Activated T-cell treated with anti-CD3 and anti-CD28 coated beads, Interleukin-2, amount 50 U/mL, for 72 hours (primary cell): ENCODE data around the gene GRIA4. TPM values are rescaled to one million over a fixed set of nuclear protein-coding genes. Genes with fewer than 3 reads are reported as not detected.

Source experiments
- ATAC-seq, 2 donors: fragments of 150-1000 bp; cut with Tn5 transposase; replicated peaks in 1 of 2; 2 replicates each; pipeline ENCODE4 v1.10.0; 2021; ENCODE audit warnings: moderate library complexity in 2 of 2, mild to moderate bottlenecking in 1 of 2
- DNase-seq, 2 donors: peaks; one replicate each; pipeline ENCODE4 v3.0.0; 2021 to 2022; ENCODE audit warnings: mixed read lengths in 1 of 2
- H3K27ac Mint-ChIP-seq: one replicate; pipeline ENCODE4 v1.8.0; 2022; ENCODE audit warnings: mild to moderate bottlenecking, moderate library complexity, mixed read lengths
- H3K27me3 Mint-ChIP-seq: one replicate; pipeline ENCODE4 v1.8.0; 2022; ENCODE audit warnings: low read depth, mixed read lengths
- H3K36me3 Mint-ChIP-seq, 2 donors: one replicate each; pipeline ENCODE4 v1.8.0; 2022; ENCODE audit warnings: mixed read lengths in 2 of 2, mild to moderate bottlenecking in 1 of 2; ENCODE audit not compliant: insufficient read depth in 2 of 2
- H3K4me1 Mint-ChIP-seq: one replicate; pipeline ENCODE4 v1.8.0; 2022; ENCODE audit warnings: low read depth, mixed read lengths
- H3K4me3 Mint-ChIP-seq, 2 donors: one replicate each; pipeline ENCODE4 v1.8.0; 2022; ENCODE audit warnings: mild to moderate bottlenecking in 2 of 2, mixed read lengths in 2 of 2, moderate library complexity in 2 of 2
- H3K9me3 Mint-ChIP-seq, 2 donors: one replicate each; pipeline ENCODE4 v1.8.0; 2022; ENCODE audit warnings: mixed read lengths in 2 of 2
- total RNA-seq, 2 donors: library from RNA; stranded (reverse); gene quantifications; one replicate each; pipeline ENCODE4 v1.2.3, GENCODE V29; 2022

Gene GRIA4
- total RNA-seq, 2 donors from 2014 or later = not detected

DNA sequence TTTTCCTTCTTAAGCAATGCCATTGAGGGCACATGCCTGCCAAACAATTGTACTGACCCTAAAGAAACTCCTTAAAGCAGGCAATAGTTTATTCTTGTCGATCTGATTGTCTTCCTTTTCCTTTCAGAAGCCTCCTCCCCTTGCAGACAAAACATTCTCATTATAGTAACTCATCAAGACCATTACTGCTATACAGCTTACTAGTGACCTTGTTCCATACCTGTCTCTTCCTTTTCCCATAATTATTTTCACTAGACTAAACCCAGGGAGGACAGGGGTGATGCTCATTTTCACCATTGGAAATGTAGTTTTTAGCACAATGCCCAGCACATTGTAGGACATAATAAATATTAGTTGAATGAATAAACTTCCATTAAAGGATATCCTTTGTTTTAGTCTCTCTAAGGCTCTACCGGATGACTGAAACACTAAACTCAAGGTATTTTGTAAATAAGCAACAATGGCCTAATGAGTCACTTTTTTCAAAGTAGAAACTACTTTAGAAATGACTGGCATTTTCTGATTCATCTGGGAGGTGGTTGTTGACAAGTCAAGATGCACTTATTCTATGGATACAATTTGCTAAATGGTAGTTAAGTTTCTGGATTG, 421.4 kb downstream of the GRIA4 start:
- ATAC-seq (peak; percentile 84 to 89), DNase-seq (no peak)
- H3K4me3 Mint-ChIP-seq = peak overlapping the region; percentile 28 to 31
- peaks cover 3 to 4% of the 10 kb centered on the region in 2 donors for H3K9me3 Mint-ChIP-seq
- H3K27ac Mint-ChIP-seq = peak overlapping the region; percentile 64
- peaks cover 8% of the 10 kb centered on the region for H3K4me1 Mint-ChIP-seq
- H3K27me3 Mint-ChIP-seq = peaks cover 43% of the 10 kb centered on the region
- H3K36me3 Mint-ChIP-seq = peaks cover 3 to 8% of the 10 kb centered on the region in 2 donors
